GM12872 (cell line): ENCODE measurements around the gene DUSP10.

Experiments used
- TF ChIP-seq, protein P1 (sequence below): IDR thresholded peaks from 3 replicates; pipeline ENCODE4 v1.5.1; 2011; ENCODE audit warnings: low read depth, mild to moderate bottlenecking, low read length, moderate library complexity; ENCODE audit not compliant: insufficient read depth

The DUSP10 gene

DNA sequence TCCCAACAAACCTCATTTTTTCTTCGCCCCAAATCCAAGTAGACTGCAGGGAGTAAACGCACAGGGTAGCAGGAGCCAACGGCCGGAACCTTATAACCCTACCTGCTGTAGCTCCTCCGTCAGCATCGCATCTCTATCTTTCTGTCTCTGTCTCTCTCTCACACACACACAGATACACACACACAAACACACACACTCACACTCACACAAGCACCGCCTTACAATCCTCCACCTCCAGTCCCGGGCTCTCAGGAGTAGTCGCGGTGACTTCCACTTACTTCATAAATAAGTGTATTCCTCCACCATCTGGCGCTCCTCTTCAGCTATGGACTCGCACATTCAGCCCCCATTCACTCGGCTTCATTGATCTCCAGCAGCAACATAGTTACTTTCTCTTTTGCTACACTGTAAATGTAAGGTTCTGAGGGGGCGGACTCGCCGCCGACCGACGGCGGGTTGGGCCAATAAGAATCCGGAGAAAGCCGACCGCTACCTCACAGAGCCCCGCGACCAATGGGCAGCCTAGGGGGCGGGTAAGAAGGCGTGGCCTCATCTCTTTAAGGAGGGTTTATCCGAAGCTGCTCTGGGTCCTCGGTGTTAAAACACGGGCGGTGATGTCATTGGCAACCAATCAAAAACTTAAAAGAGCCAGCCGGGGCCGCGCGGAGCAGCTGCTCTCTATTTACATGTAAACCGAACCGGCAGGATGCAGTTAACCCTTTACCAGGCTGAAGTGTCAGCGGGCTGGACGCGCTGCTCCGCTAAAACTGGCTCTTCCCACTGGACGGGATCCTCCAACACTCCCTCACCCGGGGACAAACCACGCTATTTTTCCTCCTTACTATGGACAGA, at the start of gene DUSP10:
TSS of gene DUSP10 (minus strand) at position 387 of the 852 bp plus-strand sequence. CDS start 2,345 bp downstream, outside the sequence.
- TF ChIP-seq, protein P1, sequence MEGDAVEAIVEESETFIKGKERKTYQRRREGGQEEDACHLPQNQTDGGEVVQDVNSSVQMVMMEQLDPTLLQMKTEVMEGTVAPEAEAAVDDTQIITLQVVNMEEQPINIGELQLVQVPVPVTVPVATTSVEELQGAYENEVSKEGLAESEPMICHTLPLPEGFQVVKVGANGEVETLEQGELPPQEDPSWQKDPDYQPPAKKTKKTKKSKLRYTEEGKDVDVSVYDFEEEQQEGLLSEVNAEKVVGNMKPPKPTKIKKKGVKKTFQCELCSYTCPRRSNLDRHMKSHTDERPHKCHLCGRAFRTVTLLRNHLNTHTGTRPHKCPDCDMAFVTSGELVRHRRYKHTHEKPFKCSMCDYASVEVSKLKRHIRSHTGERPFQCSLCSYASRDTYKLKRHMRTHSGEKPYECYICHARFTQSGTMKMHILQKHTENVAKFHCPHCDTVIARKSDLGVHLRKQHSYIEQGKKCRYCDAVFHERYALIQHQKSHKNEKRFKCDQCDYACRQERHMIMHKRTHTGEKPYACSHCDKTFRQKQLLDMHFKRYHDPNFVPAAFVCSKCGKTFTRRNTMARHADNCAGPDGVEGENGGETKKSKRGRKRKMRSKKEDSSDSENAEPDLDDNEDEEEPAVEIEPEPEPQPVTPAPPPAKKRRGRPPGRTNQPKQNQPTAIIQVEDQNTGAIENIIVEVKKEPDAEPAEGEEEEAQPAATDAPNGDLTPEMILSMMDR = 0 out of 3 replicates have a peak, but pooled peaks have one; percentile 4

DNA sequence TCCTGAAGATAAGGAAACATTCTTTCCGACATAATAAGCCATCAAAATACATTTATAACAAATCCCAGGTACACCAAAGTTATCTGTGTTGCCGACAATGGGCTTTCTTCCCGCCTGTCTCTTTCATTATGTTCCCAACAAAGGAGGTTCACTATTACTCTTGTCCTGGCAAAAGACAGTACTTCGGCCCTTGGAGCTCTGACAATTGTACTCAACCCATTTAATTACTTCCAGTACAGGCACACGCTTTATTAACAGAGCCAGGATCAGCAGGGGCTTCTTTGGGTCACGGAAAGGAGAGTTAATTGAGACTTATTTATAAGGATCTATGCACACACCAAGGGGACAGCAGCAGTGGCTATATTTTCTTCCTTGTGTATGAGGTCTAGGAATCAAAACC, 46.6 kb upstream of the DUSP10 start:
- TF ChIP-seq, protein P1 = no peak

DNA sequence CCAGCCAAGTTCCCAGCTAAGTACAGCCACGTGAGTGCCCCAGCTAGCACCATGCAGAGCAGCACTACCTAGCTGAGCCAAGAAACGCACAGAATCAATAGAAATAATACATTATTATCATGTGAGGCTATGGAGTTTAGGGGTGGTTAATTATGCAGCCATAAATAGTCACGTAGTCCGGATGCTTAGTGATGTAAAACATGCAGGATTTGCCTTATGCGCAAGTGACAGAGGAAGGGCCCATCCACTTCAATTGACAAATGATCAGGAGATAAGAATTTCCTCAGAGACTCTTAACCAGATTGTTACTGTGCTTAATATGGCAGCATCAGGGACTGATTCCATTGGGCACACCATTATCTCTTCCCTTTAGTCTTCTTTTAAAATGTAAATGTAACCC, 44.8 kb upstream of the DUSP10 start:
- TF ChIP-seq, protein P1 = no peak

DNA sequence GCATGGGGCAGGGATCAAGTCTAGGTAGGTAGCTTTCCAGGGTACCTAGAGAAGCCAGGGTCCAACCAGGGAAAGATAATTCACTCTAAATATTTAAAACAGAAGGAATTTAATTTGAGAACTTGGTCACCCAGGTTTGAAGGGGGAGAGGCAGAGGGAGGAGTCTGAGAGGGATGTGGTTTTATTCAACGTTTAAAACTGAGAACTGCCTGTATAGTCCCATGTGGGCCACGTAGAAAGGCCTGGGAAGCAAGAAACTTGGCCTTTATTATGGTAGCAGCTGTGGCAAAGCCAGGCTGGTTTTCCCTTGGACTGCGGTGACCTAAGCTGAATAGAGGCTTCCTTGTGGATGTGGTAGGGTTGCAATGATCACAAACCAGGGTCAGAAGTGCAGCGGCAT, 42.0 kb upstream of the DUSP10 start:
- TF ChIP-seq, protein P1 = no peak

DNA sequence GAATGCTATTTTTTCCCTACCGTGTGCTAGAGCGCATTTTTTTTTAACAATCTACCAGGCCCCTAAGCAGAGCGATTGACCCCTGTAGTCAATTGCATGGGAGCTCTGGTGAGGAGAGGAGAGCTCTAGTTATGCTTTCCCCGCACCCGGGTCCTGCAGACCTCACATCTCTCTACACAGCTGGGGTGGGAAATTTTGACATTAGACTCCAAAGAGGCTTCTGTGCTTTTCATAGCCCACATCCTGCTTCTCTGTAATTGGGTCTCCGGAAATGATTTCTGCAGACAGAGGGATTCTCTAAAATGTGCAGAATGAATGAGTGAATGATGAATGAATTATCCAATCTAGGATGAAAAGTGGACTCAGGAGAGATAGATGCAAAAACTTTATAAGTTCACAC, 41.5 kb upstream of the DUSP10 start:
- TF ChIP-seq, protein P1 = no peak

DNA sequence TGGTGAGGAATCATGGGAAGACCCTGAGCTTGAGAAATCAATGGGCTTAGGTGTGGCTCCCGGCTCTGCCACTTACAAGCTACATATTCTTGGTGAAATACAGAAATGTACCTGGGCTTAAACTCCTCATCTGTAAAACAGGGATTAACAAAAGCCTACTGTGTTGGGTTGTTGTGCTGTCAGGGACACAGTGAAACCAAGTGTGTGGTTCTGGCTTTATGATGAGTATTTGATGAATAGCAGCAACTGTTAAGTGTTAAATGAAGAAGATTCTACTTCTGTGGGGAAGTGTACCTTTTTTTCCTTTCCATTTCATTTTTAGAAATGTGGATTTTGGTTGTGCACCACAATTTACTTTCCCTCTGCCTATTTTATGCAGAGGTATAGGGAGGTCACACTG, 41.1 kb upstream of the DUSP10 start:
- TF ChIP-seq, protein P1 = no peak

DNA sequence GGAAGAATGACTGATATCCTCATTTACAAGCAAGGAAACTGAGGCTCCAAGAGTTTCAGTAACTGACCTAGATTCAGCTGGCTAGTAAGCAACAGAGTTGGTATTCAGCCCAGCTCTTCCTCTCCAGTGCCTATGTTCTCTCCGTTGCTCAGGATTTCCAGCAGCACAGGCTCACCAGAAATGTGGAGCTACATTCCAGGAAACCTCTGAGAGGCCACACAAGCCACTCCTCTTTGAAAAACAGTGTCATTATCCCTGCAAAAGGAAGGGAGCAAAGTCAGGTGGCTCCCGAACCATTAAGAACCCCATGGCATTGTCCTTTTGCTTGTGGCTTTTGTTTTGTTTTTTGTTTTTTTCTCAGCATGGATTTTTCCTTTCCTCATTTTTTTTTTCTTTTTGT, 40.6 kb upstream of the DUSP10 start:
- TF ChIP-seq, protein P1 = no peak
